H9 (cell line): ENCODE measurements around the gene EDEM1. TPM values are rescaled to one million over a fixed set of nuclear protein-coding genes. Genes with fewer than 3 reads are reported as not detected.

Experiments used
- DNase-seq: peaks from one replicate; pipeline ENCODE4 v3.0.0-alpha.2; 2017
- H2AFZ ChIP-seq: one replicate; pipeline ENCODE4 v1.6.1; 2013; ENCODE audit warnings: mild to moderate bottlenecking, low read length, control low read depth, moderate library complexity
- H2AK5ac ChIP-seq: 2 replicates; pipeline ENCODE4 v1.6.1; 2013; ENCODE audit warnings: low read length, control low read depth, mixed read lengths; ENCODE audit not compliant: insufficient read length
- H2BK120ac ChIP-seq: one replicate; pipeline ENCODE4 v1.6.1; 2013; ENCODE audit warnings: low read depth, mild to moderate bottlenecking, low read length, control low read depth, inconsistent platforms; ENCODE audit not compliant: poor library complexity, severe bottlenecking
- H2BK12ac ChIP-seq: 2 replicates; pipeline ENCODE4 v1.6.1; 2013; ENCODE audit warnings: low read length, control low read depth, mixed read lengths, low read depth; ENCODE audit not compliant: insufficient read length
- H2BK15ac ChIP-seq: 2 replicates; pipeline ENCODE4 v1.6.1; 2013; ENCODE audit warnings: low read depth, low read length, control low read depth
- H2BK20ac ChIP-seq: one replicate; pipeline ENCODE4 v1.6.1; 2013; ENCODE audit warnings: low read depth, mild to moderate bottlenecking, low read length, control low read depth, inconsistent platforms; ENCODE audit not compliant: poor library complexity, severe bottlenecking
- H2BK5ac ChIP-seq: 2 replicates; pipeline ENCODE4 v1.6.1; 2013; ENCODE audit warnings: low read length, control low read depth, mixed read lengths; ENCODE audit not compliant: insufficient read length
- H3K14ac ChIP-seq: 2 replicates; pipeline ENCODE4 v1.6.1; 2013; ENCODE audit warnings: low read length, control low read depth; ENCODE audit not compliant: insufficient read depth
- H3K18ac ChIP-seq: 2 replicates; pipeline ENCODE4 v1.6.1; 2013; ENCODE audit warnings: low read depth, mild to moderate bottlenecking, mixed read lengths, low read length, control low read depth; ENCODE audit not compliant: insufficient read length
- H3K23ac ChIP-seq: 2 replicates; pipeline ENCODE4 v1.6.1; 2013; ENCODE audit warnings: low read length, control low read depth, mixed read lengths, low read depth; ENCODE audit not compliant: insufficient read length
- H3K23me2 ChIP-seq: 2 replicates; pipeline ENCODE4 v1.6.1; 2013; ENCODE audit warnings: low read depth, mild to moderate bottlenecking, mixed read lengths, low read length, control low read depth; ENCODE audit not compliant: insufficient read length, poor library complexity, severe bottlenecking
- H3K27ac ChIP-seq: 2 replicates; pipeline ENCODE4 v1.5.1; 2013; ENCODE audit warnings: low read length, control low read depth, mixed read lengths, low read depth; ENCODE audit not compliant: insufficient read length
- H3K27me3 ChIP-seq: 2 replicates; pipeline ENCODE4 v1.6.1; 2013; ENCODE audit warnings: low read length, control low read depth, inconsistent platforms; ENCODE audit not compliant: insufficient read depth
- H3K4ac ChIP-seq: 2 replicates; pipeline ENCODE4 v1.6.1; 2013; ENCODE audit warnings: low read depth, mild to moderate bottlenecking, control low read depth, inconsistent platforms, low read length, moderate library complexity
- H3K4me1 ChIP-seq: 2 replicates; pipeline ENCODE4 v1.6.1; 2013; ENCODE audit warnings: low read length, control low read depth, inconsistent platforms; ENCODE audit not compliant: insufficient read depth
- H3K4me2 ChIP-seq: 2 replicates; pipeline ENCODE4 v1.6.1; 2013; ENCODE audit warnings: low read length, control low read depth, mixed read lengths; ENCODE audit not compliant: insufficient read length, insufficient read depth
- H3K56ac ChIP-seq: 2 replicates; pipeline ENCODE4 v1.6.1; 2013; ENCODE audit warnings: low read depth, mild to moderate bottlenecking, mixed read lengths, low read length, control low read depth; ENCODE audit not compliant: insufficient read length
- H3K79me1 ChIP-seq: 2 replicates; pipeline ENCODE4 v1.6.1; 2013; ENCODE audit warnings: low read depth, mild to moderate bottlenecking, moderate library complexity, low read length, control low read depth, inconsistent platforms; ENCODE audit not compliant: insufficient read depth, poor library complexity, severe bottlenecking
- H3K79me2 ChIP-seq: 2 replicates; pipeline ENCODE4 v1.6.1; 2013; ENCODE audit warnings: low read length, control low read depth, inconsistent platforms; ENCODE audit not compliant: insufficient read depth
- H3K9ac ChIP-seq: 2 replicates; pipeline ENCODE4 v1.6.1; 2013; ENCODE audit warnings: low read length, control low read depth, mixed read lengths; ENCODE audit not compliant: insufficient read length; ENCODE audit errors: extremely low read depth
- H3K9me3 ChIP-seq: one replicate; pipeline ENCODE4 v1.6.1; 2013; ENCODE audit warnings: low read depth, low read length, inconsistent platforms; ENCODE audit not compliant: control insufficient read depth
- H3T11ph ChIP-seq: one replicate; pipeline ENCODE4 v1.6.1; 2013; ENCODE audit warnings: mild to moderate bottlenecking, low read length, control low read depth, inconsistent platforms
- H4K20me1 ChIP-seq: one replicate; pipeline ENCODE4 v1.6.1; 2013; ENCODE audit not compliant: control insufficient read depth, insufficient read length, insufficient read depth
- H4K5ac ChIP-seq: 2 replicates; pipeline ENCODE4 v1.6.1; 2013; ENCODE audit warnings: low read depth, mild to moderate bottlenecking, mixed read lengths, low read length, control low read depth; ENCODE audit not compliant: insufficient read length
- H4K8ac ChIP-seq: replicated peaks from 2 replicates; pipeline ENCODE4 v1.6.1; 2013; ENCODE audit warnings: low read length, control low read depth, mixed read lengths, low read depth; ENCODE audit not compliant: insufficient read length
- H4K91ac ChIP-seq: 2 replicates; pipeline ENCODE4 v1.6.1; 2013; ENCODE audit warnings: low read depth, mild to moderate bottlenecking, moderate library complexity, mixed read lengths, low read length, control low read depth; ENCODE audit not compliant: insufficient read length
- H3K27ac Mint-ChIP-seq, 3 experiments: 2 replicates in 2 of 3; 3 replicates in 1 of 3; pipeline ENCODE4 v1.8.0; 2020 to 2021; ENCODE audit warnings: mixed read lengths in 3 of 3, mild to moderate bottlenecking in 1 of 3, moderate library complexity in 1 of 3
- H3K27me3 Mint-ChIP-seq: 2 replicates; pipeline ENCODE4 v1.8.0; 2021; ENCODE audit warnings: low read depth, mild to moderate bottlenecking, moderate library complexity, mixed read lengths
- H3K36me3 Mint-ChIP-seq, 3 experiments: 2 replicates in 2 of 3; 3 replicates in 1 of 3; pipeline ENCODE4 v1.8.0; 2020 to 2021; ENCODE audit warnings: low read depth in 3 of 3, mixed read lengths in 3 of 3; ENCODE audit not compliant: insufficient read depth in 1 of 3
- H3K4me1 Mint-ChIP-seq, 2 experiments: 2 replicates each; pipeline ENCODE4 v1.8.0; 2020; ENCODE audit warnings: mixed read lengths in 2 of 2
- H3K4me3 Mint-ChIP-seq, 2 experiments: 2 replicates in 1 of 2; 3 replicates in 1 of 2; pipeline ENCODE4 v1.8.0; 2020 to 2021; ENCODE audit warnings: mild to moderate bottlenecking in 2 of 2, mixed read lengths in 2 of 2, moderate library complexity in 1 of 2
- H3K9me3 Mint-ChIP-seq, 2 experiments: 2 replicates in 1 of 2; 3 replicates in 1 of 2; pipeline ENCODE4 v1.8.0; 2020; ENCODE audit warnings: mild to moderate bottlenecking in 2 of 2, mixed read lengths in 2 of 2, moderate library complexity in 1 of 2
- WGBS: extraction: QIAGEN DNeasy Blood & Tissue Kit; methylation state at CpG from one replicate; pipeline ENCODE4 v1.1.7; 2013; ENCODE audit warnings: missing lambda C conversion rate, low lambda C conversion rate, mixed read lengths; ENCODE audit not compliant: insufficient read length; ENCODE audit errors: extremely low coverage; 5-methylcytosine and 5-hydroxymethylcytosine counted together
- total RNA-seq: library from RNA; stranded (reverse); gene quantifications from 2 replicates; pipeline ENCODE4 v1.2.1, GENCODE V29; 2021
- TF ChIP-seq, protein P1 (sequence below): fragments of 200-600 bp; sonication (generic); conservative IDR thresholded peaks from 3 replicates; pipeline ENCODE4 v1.8.0; 2021; ENCODE audit warnings: antibody characterized with exemption, mild to moderate bottlenecking

Gene EDEM1
- total RNA-seq, 1 experiment from 2014 or later, result 11.7 TPM

DNA sequence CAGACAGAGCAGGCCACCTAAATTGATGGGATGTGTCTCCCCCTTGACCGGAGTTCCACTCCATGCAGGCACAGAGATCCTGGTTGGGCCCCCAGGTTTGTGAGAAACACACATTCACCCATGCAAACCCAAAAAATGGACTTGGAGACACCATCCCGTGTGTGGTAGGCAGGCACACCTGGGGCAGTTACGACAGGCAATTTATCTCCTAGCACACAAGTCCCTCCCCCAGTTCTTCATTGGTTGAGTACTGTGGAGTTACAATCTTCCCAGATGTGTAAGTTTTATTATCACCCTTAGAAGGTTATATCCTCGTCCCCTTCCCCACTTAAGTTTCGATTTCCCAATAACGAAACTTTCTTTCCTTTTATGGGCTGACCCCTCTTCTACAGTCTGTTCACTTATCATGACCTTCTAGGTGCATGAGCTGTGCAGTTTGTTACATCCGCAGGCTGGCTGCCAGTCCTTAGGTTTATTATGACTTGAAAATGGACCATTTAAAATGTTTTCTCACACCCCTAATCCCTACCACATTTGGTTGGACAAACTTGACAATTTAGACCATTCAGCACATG is 38.1 kb upstream of the EDEM1 start:
- Histone ChIP-seq H3K79me1 (peaks cover 7% of the 10 kb centered on the region), H3K4me1 (peaks cover 3% of the 10 kb centered on the region; the same call in 1 of the 2 replicates), H3K27me3 (no peaks in the 10 kb centered on the region), H3K4ac (no peak overlapping the region), H3K23me2 (no peaks in the 10 kb centered on the region), H4K5ac (no peak overlapping the region), H3K56ac (no peak overlapping the region), H3K27ac (no peak overlapping the region), H3T11ph (no peak overlapping the region), H4K20me1 (no peaks in the 10 kb centered on the region), H4K91ac (no peak overlapping the region), H2BK15ac (no peak overlapping the region), H2BK12ac (no peak overlapping the region), H3K79me2 (peaks cover 18% of the 10 kb centered on the region; the same call in 1 of the 2 replicates), H2BK20ac (no peak overlapping the region), H2AK5ac (no peak overlapping the region), H3K18ac (no peak overlapping the region), H2BK5ac (no peak overlapping the region), H3K23ac (no peak overlapping the region), H3K9me3 (no peaks in the 10 kb centered on the region), H3K14ac (no peak overlapping the region), H2BK120ac (no peak overlapping the region), H2AFZ (no peak overlapping the region), H3K9ac (no peak overlapping the region), H4K8ac (no peak overlapping the region), H3K4me2 (no peak overlapping the region)
- peaks cover 21 to 28% of the 10 kb centered on the region in 2 experiments for H3K9me3 Mint-ChIP-seq
- peaks cover 5 to 18% of the 10 kb centered on the region in 2 experiments for H3K4me1 Mint-ChIP-seq
- TF ChIP-seq, protein P1, sequence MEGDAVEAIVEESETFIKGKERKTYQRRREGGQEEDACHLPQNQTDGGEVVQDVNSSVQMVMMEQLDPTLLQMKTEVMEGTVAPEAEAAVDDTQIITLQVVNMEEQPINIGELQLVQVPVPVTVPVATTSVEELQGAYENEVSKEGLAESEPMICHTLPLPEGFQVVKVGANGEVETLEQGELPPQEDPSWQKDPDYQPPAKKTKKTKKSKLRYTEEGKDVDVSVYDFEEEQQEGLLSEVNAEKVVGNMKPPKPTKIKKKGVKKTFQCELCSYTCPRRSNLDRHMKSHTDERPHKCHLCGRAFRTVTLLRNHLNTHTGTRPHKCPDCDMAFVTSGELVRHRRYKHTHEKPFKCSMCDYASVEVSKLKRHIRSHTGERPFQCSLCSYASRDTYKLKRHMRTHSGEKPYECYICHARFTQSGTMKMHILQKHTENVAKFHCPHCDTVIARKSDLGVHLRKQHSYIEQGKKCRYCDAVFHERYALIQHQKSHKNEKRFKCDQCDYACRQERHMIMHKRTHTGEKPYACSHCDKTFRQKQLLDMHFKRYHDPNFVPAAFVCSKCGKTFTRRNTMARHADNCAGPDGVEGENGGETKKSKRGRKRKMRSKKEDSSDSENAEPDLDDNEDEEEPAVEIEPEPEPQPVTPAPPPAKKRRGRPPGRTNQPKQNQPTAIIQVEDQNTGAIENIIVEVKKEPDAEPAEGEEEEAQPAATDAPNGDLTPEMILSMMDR, result no peak
- DNase-seq, result no peak
- H3K4me3 Mint-ChIP-seq, result no peak overlapping the region
- WGBS, result no CpG with 5 or more reads among the region's 7 CpGs
- no peaks in the 10 kb centered on the region for H3K27me3 Mint-ChIP-seq
- peak overlapping the region in 1 of 3 experiments; percentile 63; a peak in 2 of 7 replicates for H3K27ac Mint-ChIP-seq
- H3K36me3 Mint-ChIP-seq, result peaks cover 24 to 34% (median 31%) of the 10 kb centered on the region in 3 experiments
